Endothelial cell of umbilical vein (primary cell): ENCODE data around the gene PHC3. TPM values are rescaled to one million over a fixed set of nuclear protein-coding genes. Genes with fewer than 3 reads are reported as not detected.
"Not testable (repeated sequence)": the region's sequence is repeated elsewhere in the genome, so short reads cannot be mapped to it uniquely, and the experiment has no call there.

Experiments used
- BruUV-seq: library from RNA; stranded (reverse); fragments of 400-500 nt; replicated peaks from 2 replicates; lab custom pipeline; 2021; lab: Mats Ljungman, UMichigan
- CTCF ChIA-PET: fragments of 300-600, 350-600 bp; sonication (Branson Sonifier 250); formaldehyde crosslinking; loops from one replicate; lab custom pipeline; 2021; ENCODE audit warnings: antibody characterized with exemption, inconsistent platforms; lab: Charles Lee
- POLR2A ChIA-PET: fragments of 300-600, 350-600 bp; sonication (Branson Sonifier 250); formaldehyde crosslinking; loops from one replicate; lab custom pipeline; 2021; ENCODE audit warnings: antibody characterized with exemption, inconsistent platforms; lab: Charles Lee
- DNase-seq: peaks from one replicate; pipeline ENCODE4 v3.0.0-alpha.2; 2011; ENCODE audit warnings: low read depth, low spot score
- FAIRE-seq: peaks from 2 replicates; lab custom pipeline; 2011; peaks lifted over from hg19 to GRCh38; lab: Jason Lieb, UNC
- H2AFZ ChIP-seq: 2 replicates; pipeline ENCODE4 v1.6.0; 2012; ENCODE audit warnings: low read depth, low read length, control low read depth, inconsistent platforms
- H3K27ac ChIP-seq: 2 replicates; pipeline ENCODE4 v1.5.1; 2011; ENCODE audit warnings: low read depth, mild to moderate bottlenecking, control low read depth, low read length, moderate library complexity; ENCODE audit not compliant: insufficient read depth
- H3K27me3 ChIP-seq, 2 experiments: 2 replicates each; pipeline versions ENCODE4 v1.6.0 to v1.6.1; 2011; ENCODE audit warnings: low read length in 2 of 2, mixed read lengths in 1 of 2; ENCODE audit not compliant: control insufficient read depth in 2 of 2, insufficient read depth in 2 of 2
- H3K36me3 ChIP-seq, 2 experiments: 2 replicates in 1 of 2; 3 replicates in 1 of 2; pipeline ENCODE4 v1.5.1; 2011; ENCODE audit warnings: low read length in 2 of 2, mild to moderate bottlenecking in 1 of 2, moderate library complexity in 1 of 2; ENCODE audit not compliant: control insufficient read depth in 2 of 2, insufficient read depth in 2 of 2; ENCODE audit errors: extremely low read depth in 1 of 2
- H3K4me1 ChIP-seq: 3 replicates; pipeline ENCODE4 v1.5.1; 2011; ENCODE audit warnings: mild to moderate bottlenecking, low read length; ENCODE audit not compliant: control insufficient read depth, insufficient read depth; ENCODE audit errors: extremely low read depth
- H3K4me2 ChIP-seq: 2 replicates; pipeline ENCODE4 v1.6.1; 2011; ENCODE audit warnings: low read length, control low read depth, mixed read lengths; ENCODE audit not compliant: insufficient read depth
- H3K4me3 ChIP-seq, 3 experiments: fragments of 200-600 bp in 1 of 3; sonication (generic), shearing (Covaris generic) in 1 of 3; replicated peaks in 1 of 3; 2 replicates each; pipeline ENCODE4 v1.5.1; 2011 to 2016; ENCODE audit warnings: control low read depth in 3 of 3, low read length in 3 of 3, mild to moderate bottlenecking in 2 of 3, inconsistent platforms in 1 of 3, low read depth in 1 of 3, moderate library complexity in 1 of 3; ENCODE audit not compliant: insufficient read depth in 1 of 3
- H3K79me2 ChIP-seq: 2 replicates; pipeline ENCODE4 v1.6.0; 2012; ENCODE audit warnings: low read length, inconsistent platforms; ENCODE audit not compliant: control insufficient read depth, insufficient read depth
- H3K9ac ChIP-seq: replicated peaks from 2 replicates; pipeline ENCODE3; 2011; ENCODE audit warnings: low read length, control low read depth; ENCODE audit not compliant: insufficient read depth; ENCODE audit errors: extremely low read depth
- H3K9me1 ChIP-seq: replicated peaks from 3 replicates; pipeline ENCODE4 v1.6.0; 2011; ENCODE audit warnings: mild to moderate bottlenecking, low read length; ENCODE audit not compliant: control insufficient read depth, insufficient read depth; ENCODE audit errors: extremely low read depth
- H3K9me3 ChIP-seq: replicated peaks from 2 replicates; pipeline ENCODE4 v1.5.1; 2012; ENCODE audit warnings: low read length, inconsistent platforms; ENCODE audit not compliant: control insufficient read depth, insufficient read depth
- H4K20me1 ChIP-seq: replicated peaks from 2 replicates; pipeline ENCODE3; 2011; ENCODE audit warnings: mild to moderate bottlenecking, low read length; ENCODE audit not compliant: control insufficient read depth, insufficient read depth; ENCODE audit errors: extremely low read depth
- EZH2 ChIP-seq: IDR thresholded peaks from 2 replicates; pipeline ENCODE4 v1.6.1; 2012; ENCODE audit warnings: borderline replicate concordance, low read depth, mild to moderate bottlenecking, moderate library complexity, low read length, inconsistent platforms; ENCODE audit not compliant: severe bottlenecking
- FOS ChIP-seq: IDR thresholded peaks from 2 replicates; pipeline ENCODE4 v1.6.1; 2011; ENCODE audit warnings: mild to moderate bottlenecking, low read length, moderate library complexity, borderline replicate concordance; ENCODE audit not compliant: insufficient read depth
- GATA2 ChIP-seq: IDR thresholded peaks from 2 replicates; pipeline ENCODE4 v1.7.0; 2011; ENCODE audit warnings: low read depth, mild to moderate bottlenecking, moderate library complexity, mixed read lengths, low read length; ENCODE audit not compliant: insufficient read length, insufficient read depth
- JUN ChIP-seq: IDR thresholded peaks from 2 replicates; pipeline ENCODE4 v1.6.1; 2011; ENCODE audit warnings: borderline replicate concordance, low read depth; ENCODE audit not compliant: insufficient read length, insufficient read depth
- MAX ChIP-seq: IDR thresholded peaks from 2 replicates; pipeline ENCODE4 v1.6.1; 2011; ENCODE audit not compliant: insufficient read depth, insufficient read length
- MYC ChIP-seq: IDR thresholded peaks from one replicate; pipeline ENCODE4 v1.6.1; 2011; ENCODE audit warnings: mild to moderate bottlenecking, low read depth, low read length
- POLR2A ChIP-seq: IDR thresholded peaks from 2 replicates; pipeline ENCODE4 v1.6.1; 2012; ENCODE audit warnings: low read depth, mild to moderate bottlenecking, control low read depth, low read length
- POLR2AphosphoS5 ChIP-seq: IDR thresholded peaks from 2 replicates; pipeline ENCODE4 v1.6.1; 2012; ENCODE audit warnings: low read depth, mild to moderate bottlenecking, control low read depth, low read length, moderate library complexity; ENCODE audit not compliant: insufficient read depth
- dilution Hi-C: fragments of 300-500 bp; cut with MboI; formaldehyde crosslinking; loops from one replicate; pipeline ENCODE4 v1.15.0; 2019; ENCODE audit warnings: low sequenced_read_pairs; ENCODE audit not compliant: extremely low pct_ligation_motif_present
- intact Hi-C: fragments of 100-400 bp; cut with micrococcal nuclease; formaldehyde crosslinking; loops from one replicate; pipeline ENCODE4 v1.10.0; 2022
- polyA plus RNA-seq, 4 experiments: library from polyadenylated mRNA; depleted of rRNA in 3 of 4; stranded (reverse) in 3 of 4; unstranded in 1 of 4; fragments of >200 nt; gene quantifications; 2 replicates each; pipeline versions ENCODE4 v1.2.1 to v1.2.3, GENCODE V29; 2011 to 2012; ENCODE audit warnings: missing spikeins in 1 of 4
- total RNA-seq: library from RNA; stranded (reverse); gene quantifications from 2 replicates; pipeline ENCODE4 v1.2.3, GENCODE V29; 2021
- TF ChIP-seq, protein P1 (sequence below), 2 donors: IDR thresholded peaks; 1 replicate in 1 of 2; 2 replicates in 1 of 2; pipeline ENCODE4 v1.5.1; 2011; ENCODE audit warnings: low read length in 2 of 2, mild to moderate bottlenecking in 2 of 2, moderate library complexity in 2 of 2, control low read depth in 1 of 2, inconsistent platforms in 1 of 2, low read depth in 1 of 2; ENCODE audit not compliant: insufficient read depth in 1 of 2; ENCODE audit errors: extremely low read depth in 1 of 2

The PHC3 gene
- total and polyA plus RNA-seq, 2 donors (not counting 3 experiments of a cell fraction or from before 2014, with no cell fraction given), result 35.7 to 45.8 TPM

GRCh38 chr3:170195759-170196158, 14.2 kb upstream of the PHC3 start:
- CTCF ChIA-PET, H3K9me3 ChIP-seq, H3K4me3 ChIP-seq, FAIRE-seq, POLR2A ChIA-PET, DNase-seq, intact Hi-C loops, H3K9ac ChIP-seq, H2AFZ ChIP-seq, H3K4me2 ChIP-seq, H3K4me1 ChIP-seq, BruUV-seq, H3K27ac ChIP-seq, dilution Hi-C loops, H3K36me3 ChIP-seq, H3K79me2 ChIP-seq, H3K9me1 ChIP-seq, H4K20me1 ChIP-seq: not testable (repeated sequence)
- H3K27me3 ChIP-seq, result peaks cover 7 to 18% of the 10 kb centered on the region in 2 experiments

DNA sequence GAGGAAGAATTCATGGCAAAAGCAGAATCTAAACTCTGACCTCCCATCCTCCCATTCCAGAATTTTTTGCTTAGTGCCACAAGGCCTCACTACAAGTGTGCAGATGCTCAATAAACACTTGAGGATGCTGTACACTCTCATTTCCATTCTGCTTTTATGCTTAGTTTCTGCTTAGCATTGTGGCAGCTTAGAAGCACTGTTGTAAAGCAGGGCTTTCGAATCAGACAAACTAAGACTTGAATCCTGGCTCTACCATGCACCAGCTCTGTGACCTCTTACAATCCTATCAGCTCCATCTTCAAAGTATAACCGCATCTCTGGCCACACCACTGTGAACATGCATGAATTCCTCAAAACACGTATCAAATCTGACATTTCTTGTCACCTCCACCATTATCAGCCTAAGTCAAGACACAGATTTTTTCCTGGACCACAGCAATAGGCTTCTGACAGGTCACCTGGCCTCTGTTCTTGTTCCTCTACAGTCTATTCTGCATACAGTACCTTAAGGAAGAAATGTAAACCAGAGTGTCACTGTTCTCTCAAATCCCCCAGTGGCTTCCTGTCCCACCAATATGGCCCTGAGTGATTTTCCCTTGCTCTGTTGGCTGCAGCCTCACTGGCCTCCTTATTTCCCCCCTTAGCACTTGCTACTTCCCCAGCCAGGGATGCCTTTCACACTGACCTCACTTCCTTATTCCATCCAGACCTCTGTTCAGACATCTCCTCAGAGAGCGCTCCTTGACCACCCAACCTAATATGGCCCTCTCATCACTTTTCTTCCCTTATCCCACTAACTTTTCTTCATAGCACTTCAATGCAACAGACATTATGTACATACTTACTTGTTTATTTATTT, 8.1 kb upstream of the PHC3 start:
- dilution Hi-C loops (no loop called here), intact Hi-C loops (loop anchor here (1.0 to 10.0 kb wide), 5 partner anchors 180 to 655 kb away; partner anchors contain the start of gene LRRC31)
- FAIRE-seq (no peak), DNase-seq (no peak)
- Histone ChIP-seq H3K4me2 (no peak overlapping the region), H4K20me1 (no peaks in the 10 kb centered on the region), H3K4me3 (no peak overlapping the region), H3K79me2 (no peaks in the 10 kb centered on the region), H3K27me3 (peaks cover 0 to 6% of the 10 kb centered on the region in 2 experiments), H3K4me1 (no peaks in the 10 kb centered on the region), H3K9me3 (no peaks in the 10 kb centered on the region), H2AFZ (peak overlapping the region; percentile 69), H3K9ac (no peak overlapping the region), H3K9me1 (no peaks in the 10 kb centered on the region), H3K36me3 (no peaks in the 10 kb centered on the region), H3K27ac (no peak overlapping the region)
- BruUV-seq, result no TSS peak
- ChIA-PET POLR2A (no interaction called here), CTCF (interaction anchor here (0.6 to 3.3 kb wide), 12 partner anchors 11 to 659 kb away, joined by 3 to 11 read pairs (median 6); partner anchors contain the start of gene PRKCI)
- TF ChIP-seq JUN, result no peak
- no peak for TF ChIP-seq POLR2A
- TF ChIP-seq FOS, result no peak
- TF ChIP-seq, protein P1, sequence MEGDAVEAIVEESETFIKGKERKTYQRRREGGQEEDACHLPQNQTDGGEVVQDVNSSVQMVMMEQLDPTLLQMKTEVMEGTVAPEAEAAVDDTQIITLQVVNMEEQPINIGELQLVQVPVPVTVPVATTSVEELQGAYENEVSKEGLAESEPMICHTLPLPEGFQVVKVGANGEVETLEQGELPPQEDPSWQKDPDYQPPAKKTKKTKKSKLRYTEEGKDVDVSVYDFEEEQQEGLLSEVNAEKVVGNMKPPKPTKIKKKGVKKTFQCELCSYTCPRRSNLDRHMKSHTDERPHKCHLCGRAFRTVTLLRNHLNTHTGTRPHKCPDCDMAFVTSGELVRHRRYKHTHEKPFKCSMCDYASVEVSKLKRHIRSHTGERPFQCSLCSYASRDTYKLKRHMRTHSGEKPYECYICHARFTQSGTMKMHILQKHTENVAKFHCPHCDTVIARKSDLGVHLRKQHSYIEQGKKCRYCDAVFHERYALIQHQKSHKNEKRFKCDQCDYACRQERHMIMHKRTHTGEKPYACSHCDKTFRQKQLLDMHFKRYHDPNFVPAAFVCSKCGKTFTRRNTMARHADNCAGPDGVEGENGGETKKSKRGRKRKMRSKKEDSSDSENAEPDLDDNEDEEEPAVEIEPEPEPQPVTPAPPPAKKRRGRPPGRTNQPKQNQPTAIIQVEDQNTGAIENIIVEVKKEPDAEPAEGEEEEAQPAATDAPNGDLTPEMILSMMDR (IDR thresholded peaks at IDR 0.05; ENCODE audit: extremely low read depth in 1 of 2, insufficient read depth in 1 of 2, low read depth in 1 of 2, low read length in 2 of 2), result no peak
- no peak for TF ChIP-seq GATA2
- TF ChIP-seq POLR2AphosphoS5, result no peak
- TF ChIP-seq MYC, result no peak
- no peak for TF ChIP-seq MAX
- no peak for TF ChIP-seq EZH2
